A673 (cell line): ENCODE data around the gene AGAP1. TPM values are rescaled to one million over a fixed set of nuclear protein-coding genes. Genes with fewer than 3 reads are reported as not detected.

Experiments
- BruUV-seq: library from RNA; stranded (reverse); fragments of 400-500 nt; replicated peaks from 2 replicates; lab custom pipeline; 2021; lab: Mats Ljungman, UMichigan
- CTCF ChIA-PET: fragments of 300-600 bp; sonication (Branson Sonifier 250); formaldehyde crosslinking; loops from one replicate; lab custom pipeline; 2022; ENCODE audit warnings: antibody characterized with exemption; lab: Charles Lee
- POLR2A ChIA-PET: fragments of 300-600 bp; sonication (Branson Sonifier 250); formaldehyde crosslinking; loops from one replicate; lab custom pipeline; 2022; ENCODE audit warnings: antibody characterized with exemption; ENCODE audit not compliant: low non-redundant PET; lab: Charles Lee
- DNase-seq: peaks from one replicate; pipeline ENCODE4 v3.0.0-alpha.2; 2015; ENCODE audit warnings: low spot score
- H3K27ac ChIP-seq: fragments of 200-600 bp; sonication (generic); 2 replicates; pipeline ENCODE4 v1.5.1; 2016; ENCODE audit warnings: mixed run types, low read depth, mild to moderate bottlenecking, mixed read lengths, antibody characterized with exemption, low read length; ENCODE audit not compliant: poor library complexity, severe bottlenecking
- H3K27me3 ChIP-seq: fragments of 200-600 bp; sonication (generic); replicated peaks from 2 replicates; pipeline ENCODE4 v1.6.1; 2017; ENCODE audit warnings: mixed run types, low read depth, mild to moderate bottlenecking, mixed read lengths, antibody characterized with exemption, low read length; ENCODE audit not compliant: insufficient read depth, poor library complexity
- H3K36me3 ChIP-seq: fragments of 200-600 bp; sonication (generic); 2 replicates; pipeline ENCODE4 v1.6.1; 2016; ENCODE audit warnings: mixed run types, mild to moderate bottlenecking, mixed read lengths, antibody characterized with exemption, low read length; ENCODE audit not compliant: insufficient read depth, poor library complexity, severe bottlenecking
- H3K4me1 ChIP-seq: fragments of 200-600 bp; sonication (generic); 2 replicates; pipeline ENCODE4 v1.6.1; 2017; ENCODE audit warnings: mixed run types, mild to moderate bottlenecking, mixed read lengths, antibody characterized with exemption, low read length; ENCODE audit not compliant: insufficient read depth, poor library complexity, severe bottlenecking
- H3K4me3 ChIP-seq: fragments of 200-600 bp; sonication (generic); 2 replicates; pipeline ENCODE4 v1.5.1; 2016; ENCODE audit warnings: low read depth, mixed run types, mild to moderate bottlenecking, mixed read lengths, low read length; ENCODE audit not compliant: poor library complexity, severe bottlenecking
- H3K9me3 ChIP-seq: fragments of 200-600 bp; sonication (generic); 2 replicates; pipeline ENCODE4 v1.6.1; 2016; ENCODE audit warnings: mixed run types, low read depth, mild to moderate bottlenecking, mixed read lengths, antibody characterized with exemption, low read length; ENCODE audit not compliant: poor library complexity, severe bottlenecking
- EZH2 ChIP-seq: fragments of 200-600 bp; sonication (generic); IDR thresholded peaks from 2 replicates; pipeline ENCODE4 v1.6.1; 2017; ENCODE audit warnings: borderline replicate concordance, low read depth, mild to moderate bottlenecking, mixed read lengths, antibody characterized with exemption, low read length; ENCODE audit not compliant: poor library complexity, severe bottlenecking
- intact Hi-C: fragments of 100-400 bp; cut with micrococcal nuclease; formaldehyde crosslinking; loops from one replicate; pipeline ENCODE4 v1.10.0; 2022; ENCODE audit not compliant: unreplicated experiment
- total RNA-seq: library from RNA; stranded (reverse); gene quantifications from 2 replicates; pipeline ENCODE4 v1.2.3, GENCODE V29; 2021
- TF ChIP-seq, protein P1 (sequence below): fragments of 300-800, 200-600 bp; sonication (generic); conservative IDR thresholded peaks from 2 replicates; pipeline ENCODE4 v1.5.1; 2017; ENCODE audit warnings: low read depth, mild to moderate bottlenecking, antibody characterized with exemption, low read length, moderate library complexity, mixed read lengths

AGAP1 gene
- total RNA-seq, 1 experiment from 2014 or later = 25.3 TPM

GRCh38 chr2:235639885-235640284, 146.0 kb downstream of the AGAP1 start:
- Histone ChIP-seq H3K4me3 (no peak overlapping the region), H3K9me3 (no peaks in the 10 kb centered on the region), H3K27me3 (no peaks in the 10 kb centered on the region), H3K36me3 (no peaks in the 10 kb centered on the region), H3K27ac (no peak overlapping the region), H3K4me1 (peaks cover 16% of the 10 kb centered on the region)
- no peak for DNase-seq
- BruUV-seq = no TSS peak
- TF ChIP-seq EZH2 = no peak
- TF ChIP-seq, protein P1, sequence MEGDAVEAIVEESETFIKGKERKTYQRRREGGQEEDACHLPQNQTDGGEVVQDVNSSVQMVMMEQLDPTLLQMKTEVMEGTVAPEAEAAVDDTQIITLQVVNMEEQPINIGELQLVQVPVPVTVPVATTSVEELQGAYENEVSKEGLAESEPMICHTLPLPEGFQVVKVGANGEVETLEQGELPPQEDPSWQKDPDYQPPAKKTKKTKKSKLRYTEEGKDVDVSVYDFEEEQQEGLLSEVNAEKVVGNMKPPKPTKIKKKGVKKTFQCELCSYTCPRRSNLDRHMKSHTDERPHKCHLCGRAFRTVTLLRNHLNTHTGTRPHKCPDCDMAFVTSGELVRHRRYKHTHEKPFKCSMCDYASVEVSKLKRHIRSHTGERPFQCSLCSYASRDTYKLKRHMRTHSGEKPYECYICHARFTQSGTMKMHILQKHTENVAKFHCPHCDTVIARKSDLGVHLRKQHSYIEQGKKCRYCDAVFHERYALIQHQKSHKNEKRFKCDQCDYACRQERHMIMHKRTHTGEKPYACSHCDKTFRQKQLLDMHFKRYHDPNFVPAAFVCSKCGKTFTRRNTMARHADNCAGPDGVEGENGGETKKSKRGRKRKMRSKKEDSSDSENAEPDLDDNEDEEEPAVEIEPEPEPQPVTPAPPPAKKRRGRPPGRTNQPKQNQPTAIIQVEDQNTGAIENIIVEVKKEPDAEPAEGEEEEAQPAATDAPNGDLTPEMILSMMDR = no peak
- intact Hi-C loops = no loop called here
- ChIA-PET CTCF (no interaction called here), POLR2A (no interaction called here)

DNA sequence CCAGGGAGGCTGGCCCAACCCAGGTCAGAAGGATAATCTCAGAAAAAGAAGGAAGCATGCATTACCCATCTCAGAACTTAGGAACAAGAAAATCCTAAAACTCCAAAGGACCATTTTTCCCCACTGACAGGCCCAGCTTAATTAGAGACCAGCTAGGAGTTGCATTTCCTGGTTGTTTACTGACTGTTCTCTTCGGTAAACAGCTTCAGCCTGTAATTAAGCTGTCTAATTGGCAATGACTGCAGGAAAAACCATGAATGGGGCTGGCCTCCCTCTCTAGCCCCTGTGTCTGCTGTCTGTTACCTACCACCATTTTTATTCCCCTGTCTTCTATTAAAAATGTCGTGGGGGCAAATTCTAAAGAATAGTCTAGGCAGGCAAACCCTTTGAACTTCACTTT, 146.5 kb downstream of the AGAP1 start:
- intact Hi-C loops = no loop called here
- BruUV-seq = no TSS peak
- no peak overlapping the region for H3K4me3 ChIP-seq
- CTCF ChIA-PET = no interaction called here
- POLR2A ChIA-PET = no interaction called here
- no peak for DNase-seq
- no peaks in the 10 kb centered on the region for H3K27me3 ChIP-seq
- H3K27ac ChIP-seq = no peak overlapping the region
- TF ChIP-seq, protein P1 = no peak
- no peak for TF ChIP-seq EZH2
- no peaks in the 10 kb centered on the region for H3K36me3 ChIP-seq
- H3K9me3 ChIP-seq = no peaks in the 10 kb centered on the region
- H3K4me1 ChIP-seq = peaks cover 16% of the 10 kb centered on the region

DNA sequence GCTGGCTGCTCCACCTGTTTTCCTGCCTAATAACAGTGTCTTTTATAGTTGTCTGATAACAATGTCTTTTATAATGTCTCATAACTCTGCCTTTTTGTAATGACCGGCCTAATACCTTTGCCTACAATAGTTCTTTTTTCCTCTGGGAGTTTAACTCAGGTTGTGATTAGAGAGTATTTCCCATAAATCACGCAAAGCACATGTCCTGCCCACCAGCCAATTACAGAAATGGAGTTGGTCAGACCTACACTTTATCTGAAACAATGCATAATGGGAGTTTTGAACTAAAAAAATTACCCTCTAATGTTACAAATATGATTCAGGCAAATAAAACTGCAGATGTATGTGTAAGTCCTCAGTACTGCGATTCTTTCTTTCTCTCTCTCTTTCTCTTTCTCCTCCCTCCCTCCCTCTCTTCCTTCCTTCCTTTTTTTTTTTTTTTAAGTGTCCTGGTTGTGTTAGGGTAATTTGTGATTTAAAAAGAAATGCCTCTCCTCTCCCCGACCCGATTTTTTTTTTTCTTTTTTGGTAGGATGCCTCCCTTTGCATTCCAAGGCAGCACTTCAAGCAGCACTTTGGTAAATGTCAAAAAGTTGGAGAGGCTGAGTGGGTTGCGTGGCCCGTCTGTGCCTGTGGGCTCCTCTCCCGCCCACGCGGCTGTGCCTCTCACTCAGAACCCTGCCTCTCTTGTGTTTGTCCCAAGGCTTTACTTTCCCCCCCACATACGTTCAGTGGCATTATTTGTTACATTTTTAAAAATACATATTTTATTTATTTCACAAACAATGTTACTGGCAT, 147.3 kb downstream of the AGAP1 start:
- no peaks in the 10 kb centered on the region for H3K27me3 ChIP-seq
- POLR2A ChIA-PET = no interaction called here
- H3K4me1 ChIP-seq = peaks cover 16% of the 10 kb centered on the region
- peak; percentile 13 for DNase-seq
- no peak overlapping the region for H3K27ac ChIP-seq
- no peaks in the 10 kb centered on the region for H3K36me3 ChIP-seq
- no peak overlapping the region for H3K4me3 ChIP-seq
- CTCF ChIA-PET = no interaction called here
- TF ChIP-seq, protein P1 = no peak
- no peak for TF ChIP-seq EZH2
- BruUV-seq = no TSS peak
- no peaks in the 10 kb centered on the region for H3K9me3 ChIP-seq
- intact Hi-C loops = no loop called here
